ENCODE data around the gene CLDND2.

GRCh38 chr19:51317968-51318367 is 50.8 kb downstream of the CLDND2 start:
- TF ChIP-seq POLR2AphosphoS5 (IDR thresholded peaks at IDR 0.05; ENCODE audit: low read depth) (no peak), CTCF (conservative IDR thresholded peaks at IDR 0.05; ENCODE audit: low read depth in 2 of 2) (no peak), EZH2phosphoT487 (IDR thresholded peaks at IDR 0.05; ENCODE audit: unreplicated experiment) (no peak), REST (IDR thresholded peaks at IDR 0.05; ENCODE audit: unreplicated experiment) (no peak), ZNF331 (CRISPR knock-in tag; IDR thresholded peaks at IDR 0.05; ENCODE audit: low read depth) (no peak), JUNB (IDR thresholded peaks at IDR 0.05; ENCODE audit: unreplicated experiment) (no peak), EZH2 (IDR thresholded peaks at IDR 0.05; ENCODE audit: low read depth, unreplicated experiment) (no peak), NANOG (IDR thresholded peaks at IDR 0.05; ENCODE audit: borderline replicate concordance) (no peak), CREB1 (CRISPR knock-in tag; IDR thresholded peaks at IDR 0.05; ENCODE audit: low read depth) (no peak), ETS1 (IDR thresholded peaks at IDR 0.05) (no peak)

All from GM23338 (cell line).